Cerebellar cortex (tissue), 1 donor: ENCODE data around the gene NDUFB10.
"Not testable (repeated sequence)": the region's sequence is repeated elsewhere in the genome, so short reads cannot be mapped to it uniquely, and the experiment has no call there.

Source experiments
- DNase-seq: peaks from one replicate; pipeline ENCODE4 v3.0.0-alpha.2; 2015; ENCODE audit warnings: low spot score

NDUFB10 gene

GRCh38 chr16:1924095-1924494, 35.2 kb upstream of the NDUFB10 start:
- no peak for DNase-seq

- DNase-seq = no peak
These were observed 33.1 kb upstream of the NDUFB10 start for GRCh38 chr16:1926271-1926670.

- peak; percentile 28 for DNase-seq
These were observed 30.2 kb upstream of the NDUFB10 start for GRCh38 chr16:1929105-1929504.

- DNase-seq = peak; percentile 51
These were observed 29.6 kb upstream of the NDUFB10 start for GRCh38 chr16:1929578-1930337.

GRCh38 chr16:1930338-1930720, 29.0 kb upstream of the NDUFB10 start:
- no peak for DNase-seq

GRCh38 chr16:1932050-1933028, 27.0 kb upstream of the NDUFB10 start:
- DNase-seq = peak; percentile 64

- no peak for DNase-seq
These were observed 26.2 kb upstream of the NDUFB10 start for GRCh38 chr16:1933097-1933661.

- DNase-seq = no peak
These were observed 22.3 kb upstream of the NDUFB10 start for GRCh38 chr16:1936945-1937479.

GRCh38 chr16:1938316-1938715, 21.0 kb upstream of the NDUFB10 start:
- no peak for DNase-seq

- no peak for DNase-seq
These were observed 20.4 kb upstream of the NDUFB10 start for GRCh38 chr16:1938910-1939309.

GRCh38 chr16:1939833-1940232, 19.5 kb upstream of the NDUFB10 start:
- DNase-seq = not testable (repeated sequence)

- DNase-seq = no peak
These were observed 18.8 kb upstream of the NDUFB10 start for GRCh38 chr16:1940273-1941161.

- peak; percentile 30 for DNase-seq
These were observed 17.9 kb upstream of the NDUFB10 start for GRCh38 chr16:1941162-1942046.

- DNase-seq = no peak
These were observed 17.1 kb upstream of the NDUFB10 start for GRCh38 chr16:1942047-1942809.

- peak; percentile 99 for DNase-seq
These were observed 16.3 kb upstream of the NDUFB10 start, which contains the start of gene MSRB1 for GRCh38 chr16:1942810-1943726. TSS of gene MSRB1 (minus strand) at chr16:1943199. CDS start at chr16:1943156, 43 bp downstream.

- no peak for DNase-seq
These were observed 14.6 kb upstream of the NDUFB10 start for GRCh38 chr16:1944612-1945199.

GRCh38 chr16:1945559-1946391, 13.6 kb upstream of the NDUFB10 start:
- DNase-seq = no peak
